Right lobe of liver (tissue), 6 donors: ENCODE data around the gene SPECC1L. TPM values are rescaled to one million over a fixed set of nuclear protein-coding genes. Genes with fewer than 3 reads are reported as not detected.

Experiments
- ATAC-seq, 4 donors: fragments of 200-7000 bp; cut with Tn5 transposase; one replicate each; pipeline ENCODE4 v1.9.1; 2020; ENCODE audit warnings: mild to moderate bottlenecking in 4 of 4, moderate library complexity in 4 of 4
- DNase-seq, 3 donors: peaks; one replicate each; pipeline ENCODE4 v3.0.0-alpha.2; 2020
- H3K27ac ChIP-seq, 3 donors: fragments of 200-600 bp; one replicate each; pipeline ENCODE4 v1.8.0; 2022
- H3K27me3 ChIP-seq, 2 donors: fragments of 200-600 bp; one replicate each; pipeline ENCODE4 v1.8.0; 2022
- H3K36me3 ChIP-seq, 4 donors: fragments of 200-600 bp; sonication (generic) in 1 of 4; one replicate each; pipeline versions ENCODE4 v1.5.1 to v1.8.0; 2017 to 2022; ENCODE audit warnings: control low read depth in 1 of 4
- H3K4me1 ChIP-seq, 4 donors: fragments of 200-600 bp; sonication (generic) in 1 of 4; one replicate each; pipeline versions ENCODE4 v1.5.1 to v1.8.0; 2017 to 2022; ENCODE audit warnings: control low read depth in 1 of 4
- H3K4me3 ChIP-seq, 3 donors: fragments of 200-600 bp; one replicate each; pipeline ENCODE4 v1.8.0; 2022
- H3K9me3 ChIP-seq, 4 donors: fragments of 200-600 bp; sonication (generic) in 1 of 4; one replicate each; pipeline versions ENCODE4 v1.5.1 to v1.8.0; 2017 to 2022; ENCODE audit warnings: control low read depth in 1 of 4
- POLR2A ChIP-seq: fragments of 450-650 bp; IDR thresholded peaks from one replicate; pipeline ENCODE4 v1.6.1; 2017; ENCODE audit warnings: antibody characterized with exemption, mild to moderate bottlenecking
- WGBS: methylation state at CpG from one replicate; pipeline ENCODE4 v1.1.6; 2018; ENCODE audit warnings: low coverage, low lambda C conversion rate; ENCODE audit not compliant: insufficient coverage; ENCODE audit errors: missing lambda C conversion rate; 5-methylcytosine and 5-hydroxymethylcytosine counted together
- intact Hi-C, 2 donors: fragments of 100-400 bp; cut with DNase I; formaldehyde crosslinking; loops; one replicate each; pipeline versions ENCODE4 v1.11.2 to v1.14.1; 2022
- total RNA-seq, 6 experiments: library from RNA; depleted of rRNA in 2 of 6; stranded (reverse); fragments of >200 nt in 2 of 6; fragmentation: NEBNext Ultra II Directional in 3 of 6; extraction: Animal tissue kit (Norgen Biotek cat#: 25700) in 3 of 6; gene quantifications; one replicate each; pipeline versions ENCODE4 v1.1.0 to v1.2.4, GENCODE V29; 2016 to 2023
- TF ChIP-seq, protein P1 (sequence below), 4 donors: fragments of 200-600 bp in 3 of 4; fragments of 450-650 bp in 1 of 4; IDR thresholded peaks; one replicate each; pipeline versions ENCODE4 v1.5.1 to v1.8.0; 2016 to 2022; ENCODE audit warnings: antibody characterized with exemption in 4 of 4, mild to moderate bottlenecking in 2 of 4
- donor health status: DM: no; HTN: yes; CAD: no.
- donor health status: DM: no; HTN: no; CAD: no.
- donor health status: DM: no; HTN: no; CAD: no.
- donor health status: DM: no; HTN: yes; CAD: no.
- donor health status: DM: no; HTN: yes; CAD: no.

SPECC1L gene
- total RNA-seq, 6 experiments from 2014 or later = 16.3 to 26.4 (median 24.2) TPM

DNA sequence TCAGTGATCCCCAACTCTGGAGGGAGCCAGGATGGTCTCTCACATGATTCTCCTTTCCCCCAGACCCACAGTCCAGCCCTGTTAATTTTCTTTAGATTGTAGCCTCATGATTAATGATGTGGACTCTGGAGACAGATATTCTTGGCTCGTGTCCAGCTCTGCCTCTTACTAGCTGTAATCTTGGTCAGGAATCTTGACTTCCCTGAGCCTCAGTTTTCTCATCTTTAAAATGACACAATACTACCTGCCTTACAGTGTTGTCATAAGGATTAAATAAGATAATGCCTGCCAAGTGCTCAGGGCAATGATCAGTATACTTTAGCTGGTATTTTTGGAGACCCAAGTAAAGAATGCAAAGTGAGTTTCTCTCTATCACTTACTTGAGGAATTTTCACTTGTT, 60.0 kb downstream of the SPECC1L start:
- Histone ChIP-seq H3K4me3 (no peak overlapping the region), H3K27ac (no peak overlapping the region), H3K4me1 (peaks cover 0 to 7% (median 2%) of the 10 kb centered on the region in 4 donors), H3K9me3 (no peaks in the 10 kb centered on the region), H3K36me3 (peaks cover 0 to 27% (median 10%) of the 10 kb centered on the region in 4 donors), H3K27me3 (no peaks in the 10 kb centered on the region)
- TF ChIP-seq, protein P1, sequence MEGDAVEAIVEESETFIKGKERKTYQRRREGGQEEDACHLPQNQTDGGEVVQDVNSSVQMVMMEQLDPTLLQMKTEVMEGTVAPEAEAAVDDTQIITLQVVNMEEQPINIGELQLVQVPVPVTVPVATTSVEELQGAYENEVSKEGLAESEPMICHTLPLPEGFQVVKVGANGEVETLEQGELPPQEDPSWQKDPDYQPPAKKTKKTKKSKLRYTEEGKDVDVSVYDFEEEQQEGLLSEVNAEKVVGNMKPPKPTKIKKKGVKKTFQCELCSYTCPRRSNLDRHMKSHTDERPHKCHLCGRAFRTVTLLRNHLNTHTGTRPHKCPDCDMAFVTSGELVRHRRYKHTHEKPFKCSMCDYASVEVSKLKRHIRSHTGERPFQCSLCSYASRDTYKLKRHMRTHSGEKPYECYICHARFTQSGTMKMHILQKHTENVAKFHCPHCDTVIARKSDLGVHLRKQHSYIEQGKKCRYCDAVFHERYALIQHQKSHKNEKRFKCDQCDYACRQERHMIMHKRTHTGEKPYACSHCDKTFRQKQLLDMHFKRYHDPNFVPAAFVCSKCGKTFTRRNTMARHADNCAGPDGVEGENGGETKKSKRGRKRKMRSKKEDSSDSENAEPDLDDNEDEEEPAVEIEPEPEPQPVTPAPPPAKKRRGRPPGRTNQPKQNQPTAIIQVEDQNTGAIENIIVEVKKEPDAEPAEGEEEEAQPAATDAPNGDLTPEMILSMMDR (IDR thresholded peaks at IDR 0.05) = no peak
- no peak for TF ChIP-seq POLR2A
- DNase-seq (no peak), ATAC-seq (no peak)
- intact Hi-C loops = no loop called here
- whole genome bisulfite sequencing = 36% methylated on average over 1 of the region's 1 CpG

DNA sequence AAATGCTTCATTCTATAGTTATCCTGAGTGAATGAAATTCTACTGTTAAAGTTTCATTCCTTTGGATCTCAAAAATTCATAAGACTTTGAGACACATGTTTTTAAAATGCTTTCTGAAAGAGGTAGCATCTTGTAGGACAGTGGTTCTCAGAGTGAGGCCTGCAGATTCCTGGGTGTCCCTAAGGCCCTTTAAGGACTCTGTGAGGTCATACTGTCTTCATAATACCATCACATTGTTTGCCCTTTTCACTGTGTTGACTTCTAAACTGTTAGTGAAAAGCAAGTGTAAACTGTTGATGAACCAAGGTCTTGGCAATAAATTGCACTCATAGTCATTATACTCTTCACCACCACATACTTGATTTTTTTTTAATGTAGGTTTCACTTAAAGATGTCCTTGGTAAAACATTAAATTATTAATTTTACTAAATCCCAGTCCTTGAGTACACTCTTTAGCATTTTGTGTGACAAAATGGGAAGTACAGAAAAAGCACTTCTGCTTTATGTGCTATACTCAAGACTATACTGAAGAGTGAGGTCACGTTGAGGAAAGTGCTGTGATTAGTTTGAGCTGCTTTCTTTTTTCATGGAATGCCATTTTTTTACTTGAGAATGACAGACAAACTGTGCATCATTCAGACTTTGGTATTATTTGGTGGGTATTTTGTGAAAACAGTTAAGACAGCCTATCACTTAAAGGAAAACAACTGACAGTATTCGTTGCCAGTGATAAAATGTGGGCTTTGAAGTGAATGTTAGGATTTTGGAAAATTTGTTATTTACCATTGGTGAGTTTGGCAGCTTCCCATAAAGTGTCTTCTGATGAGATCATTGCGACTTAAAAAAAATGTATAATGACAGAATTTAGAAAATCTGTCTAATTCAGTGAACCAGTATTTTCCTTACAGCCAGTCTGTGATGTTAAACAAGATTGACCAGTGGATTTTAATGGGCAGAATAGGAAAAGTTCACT, 61.1 kb downstream of the SPECC1L start:
- no peak for DNase-seq
- peaks cover 0 to 36% (median 10%) of the 10 kb centered on the region in 4 donors for H3K36me3 ChIP-seq
- ATAC-seq = peak in 2 of 4 donors; percentile 11 to 49
- H3K27me3 ChIP-seq = no peaks in the 10 kb centered on the region
- no peak for TF ChIP-seq POLR2A
- 65% methylated on average over 3 of the region's 3 CpGs for WGBS
- intact Hi-C loops = no loop called here
- no peaks in the 10 kb centered on the region for H3K4me1 ChIP-seq
- no peaks in the 10 kb centered on the region for H3K9me3 ChIP-seq
- H3K4me3 ChIP-seq = no peak overlapping the region
- no peak overlapping the region for H3K27ac ChIP-seq

DNA sequence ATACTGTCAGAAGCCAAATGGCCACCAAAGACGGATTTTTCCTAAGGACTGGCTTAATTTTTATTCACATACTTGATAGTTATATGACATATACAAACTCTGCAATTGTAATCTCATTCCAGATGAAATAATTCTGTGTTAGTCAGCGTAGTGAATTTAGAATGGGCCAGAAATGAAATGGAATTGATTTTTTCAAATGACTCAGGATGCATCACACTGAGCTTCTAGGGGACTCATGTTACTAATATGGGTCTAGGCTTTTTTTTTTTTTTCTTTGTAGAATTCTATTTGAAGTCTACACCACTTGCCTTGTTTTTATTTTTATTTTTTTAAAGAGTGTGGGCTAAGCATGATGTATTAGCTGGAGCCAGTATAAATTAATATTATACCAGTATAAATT, 62.7 kb downstream of the SPECC1L start:
- DNase-seq (no peak), ATAC-seq (peak in 1 of 4 donors; percentile 33)
- intact Hi-C loops = no loop called here
- WGBS = 86% methylated on average over 2 of the region's 2 CpGs
- Histone ChIP-seq H3K4me3 (no peak overlapping the region), H3K27ac (no peak overlapping the region), H3K36me3 (peaks cover 0 to 42% (median 10%) of the 10 kb centered on the region in 4 donors), H3K27me3 (no peaks in the 10 kb centered on the region), H3K9me3 (no peaks in the 10 kb centered on the region), H3K4me1 (no peaks in the 10 kb centered on the region)
- TF ChIP-seq, protein P1 (IDR thresholded peaks at IDR 0.05) = no peak
- no peak for TF ChIP-seq POLR2A

DNA sequence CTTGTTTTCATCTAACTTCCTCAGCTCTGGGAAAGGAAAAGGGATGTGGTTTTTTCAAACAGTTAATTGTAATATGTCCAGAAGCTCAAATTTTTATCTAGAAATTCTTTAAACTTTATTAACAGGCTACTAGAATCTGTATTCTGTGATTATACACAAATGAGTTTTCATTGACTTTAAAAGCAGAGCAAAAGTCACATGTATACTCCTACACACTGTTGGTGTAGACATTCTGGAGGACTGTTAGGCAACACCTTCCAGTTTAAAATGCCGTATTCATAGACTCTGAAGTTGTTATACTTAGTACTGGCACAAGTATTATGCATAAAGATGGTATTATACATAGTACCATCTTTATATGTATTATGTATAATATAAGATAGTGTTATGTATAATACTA, 64.9 kb downstream of the SPECC1L start:
- Histone ChIP-seq H3K9me3 (no peaks in the 10 kb centered on the region), H3K27me3 (no peaks in the 10 kb centered on the region), H3K4me1 (no peaks in the 10 kb centered on the region), H3K27ac (no peak overlapping the region), H3K4me3 (no peak overlapping the region), H3K36me3 (peaks cover 0 to 42% (median 6%) of the 10 kb centered on the region in 4 donors)
- DNase-seq (no peak), ATAC-seq (peak in 1 of 4 donors; percentile 55)
- 26% methylated on average over 1 of the region's 1 CpG for WGBS
- intact Hi-C loops = no loop called here
- no peak for TF ChIP-seq POLR2A
- TF ChIP-seq, protein P1 (IDR thresholded peaks at IDR 0.05) = no peak
